GM21367 (cell line): ENCODE results near the gene MINDY3.
"Not testable (repeated sequence)": the region's sequence is repeated elsewhere in the genome, so short reads cannot be mapped to it uniquely, and the experiment has no call there.

Experiments used
- ATAC-seq: cut with Tn5 transposase; IDR thresholded peaks from one replicate; pipeline ENCODE4 v1.9.1; 2021; ENCODE audit not compliant: unreplicated experiment

MINDY3 gene

DNA sequence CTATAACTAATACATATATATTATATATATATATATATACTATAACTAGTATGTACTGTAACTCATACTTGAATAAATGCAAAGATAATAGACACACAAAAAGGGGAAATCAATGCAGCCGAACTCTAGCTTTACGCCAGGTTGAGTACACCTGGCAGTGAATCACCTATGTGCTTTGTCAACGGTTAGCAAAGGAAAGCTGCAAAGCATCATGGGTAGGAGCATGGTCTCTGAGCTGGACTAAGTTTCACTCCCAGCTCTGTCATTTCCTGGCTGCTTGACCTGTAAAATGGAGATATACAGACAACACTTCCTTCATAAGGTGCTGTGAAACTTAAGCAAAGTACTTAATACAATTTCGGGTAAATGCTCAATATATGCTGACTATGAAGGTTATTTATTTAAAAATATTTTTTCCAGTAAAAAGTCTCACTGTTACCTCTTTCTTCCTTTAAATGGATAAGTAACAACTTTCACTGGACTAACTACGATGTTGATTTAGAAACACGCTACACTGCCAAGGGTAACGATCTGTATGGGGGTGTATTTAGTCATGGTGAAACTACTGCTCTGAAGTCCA, 78.8 kb downstream of the MINDY3 start:
- ATAC-seq = no peak

DNA sequence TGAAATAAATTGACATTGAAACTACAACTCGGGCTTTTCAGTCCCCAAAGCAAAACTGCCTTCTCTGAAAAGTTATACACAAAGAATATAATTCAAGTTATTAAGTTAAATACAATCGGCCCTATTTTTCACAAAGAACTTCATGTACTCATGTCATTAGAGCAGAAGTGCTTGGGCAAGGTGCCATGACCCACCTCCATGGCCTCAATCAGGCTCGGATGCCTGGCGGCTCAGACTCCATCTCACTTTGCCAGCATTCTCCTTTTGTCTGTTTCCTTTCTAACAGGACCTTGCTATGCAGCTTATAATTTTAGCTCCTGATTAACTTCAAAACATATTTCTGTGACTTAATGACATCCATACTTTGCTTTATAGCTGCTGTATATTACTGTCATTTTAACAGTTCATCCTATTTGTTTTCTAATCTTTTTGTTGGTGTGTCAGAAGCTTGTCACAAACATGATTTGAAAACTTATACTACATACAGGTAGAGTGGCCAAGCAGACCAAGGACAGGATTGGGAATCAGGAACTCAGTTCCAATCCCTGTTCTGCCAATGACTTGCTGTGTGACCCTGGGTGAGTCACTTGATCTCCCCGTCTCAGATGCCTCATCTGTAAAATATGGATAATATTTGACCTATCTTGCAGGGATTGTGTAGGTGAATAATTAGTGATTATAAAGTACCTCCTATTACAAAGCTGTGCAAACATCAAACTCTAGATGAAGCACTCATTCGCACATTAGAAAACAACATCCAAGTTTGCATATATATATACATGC, 79.8 kb downstream of the MINDY3 start:
- no peak for ATAC-seq

DNA sequence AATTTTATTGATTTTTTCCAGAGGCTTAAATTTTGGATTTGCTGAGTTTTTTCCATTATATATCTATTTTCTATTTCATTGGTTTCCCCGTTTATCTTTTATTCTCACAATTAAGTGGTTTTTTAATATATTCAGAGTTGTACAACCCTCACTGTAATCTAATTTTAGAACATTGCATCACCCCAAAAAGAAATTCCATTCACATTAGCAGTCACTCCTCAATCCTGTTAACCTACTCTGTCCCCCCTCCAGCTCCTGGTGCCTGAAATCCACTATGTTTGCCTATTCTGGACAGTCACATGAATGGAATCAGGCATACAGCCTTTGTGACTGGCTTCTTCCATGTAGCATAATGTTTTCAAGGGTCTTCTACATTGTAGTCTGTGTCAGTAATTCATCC, 84.8 kb downstream of the MINDY3 start:
- no peak for ATAC-seq

DNA sequence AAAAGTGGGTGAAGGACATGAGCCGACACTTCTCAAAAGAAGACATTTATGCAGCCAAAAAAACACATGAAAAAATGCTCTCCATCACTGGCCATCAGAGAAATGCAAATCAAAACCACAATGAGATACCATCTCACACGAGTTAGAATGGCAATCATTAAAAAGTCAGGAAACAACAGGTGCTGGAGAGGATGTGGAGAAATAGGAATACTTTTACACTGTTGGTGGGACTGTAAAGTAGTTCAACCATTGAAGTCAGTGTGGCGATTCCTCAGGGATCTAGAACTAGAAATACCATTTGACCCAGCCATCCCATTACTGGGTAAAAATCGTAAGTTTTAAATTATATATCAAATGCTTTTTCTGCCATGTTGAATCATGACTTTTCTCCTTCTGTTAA, 85.8 kb downstream of the MINDY3 start:
- ATAC-seq = not testable (repeated sequence)

DNA sequence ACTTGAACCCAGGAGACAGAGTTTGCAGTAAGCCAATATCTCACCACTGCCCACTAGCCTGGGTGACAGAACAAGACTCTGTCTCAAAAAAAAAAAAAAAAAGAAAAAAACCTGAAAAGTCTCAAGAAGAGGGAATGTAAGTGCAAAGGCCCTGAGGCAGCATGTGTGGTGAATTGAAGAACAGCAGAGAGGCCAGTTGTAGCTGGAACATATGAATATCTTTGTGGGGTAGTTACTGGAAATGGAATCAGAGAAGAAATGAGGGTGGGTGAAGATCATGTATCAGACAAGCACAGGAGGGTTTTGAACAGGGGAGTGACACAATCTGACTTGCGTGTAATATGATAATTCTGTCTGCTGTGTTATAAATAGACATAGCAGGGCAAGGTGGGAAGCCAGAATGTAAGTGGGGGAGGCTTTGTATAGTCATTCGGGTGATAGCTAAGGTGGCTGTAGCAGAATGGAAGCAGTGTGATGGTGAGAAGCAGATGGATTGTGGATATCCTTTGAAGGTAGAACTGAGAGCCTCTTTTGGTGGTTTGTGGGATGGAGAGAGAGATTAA, 95.3 kb downstream of the MINDY3 start:
- ATAC-seq = no peak

DNA sequence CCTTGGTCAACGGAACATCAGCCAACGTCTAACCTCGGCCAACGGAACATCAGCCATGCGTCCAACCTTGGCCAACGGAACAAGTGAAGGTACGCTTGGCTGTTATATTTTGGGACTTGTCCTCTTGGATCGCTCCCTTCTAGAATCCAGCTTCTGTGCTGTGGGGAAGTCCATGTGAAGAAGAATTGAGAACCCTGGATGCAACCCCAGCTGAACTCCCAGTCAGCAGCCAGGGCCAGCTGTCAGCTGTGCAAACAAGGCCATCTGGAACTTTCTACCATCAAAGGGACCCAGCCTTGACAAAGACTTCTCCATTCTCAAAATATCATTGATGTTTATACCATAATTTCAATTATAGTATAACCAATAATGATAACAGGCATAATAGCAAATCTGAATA, 97.3 kb downstream of the MINDY3 start:
- no peak for ATAC-seq

DNA sequence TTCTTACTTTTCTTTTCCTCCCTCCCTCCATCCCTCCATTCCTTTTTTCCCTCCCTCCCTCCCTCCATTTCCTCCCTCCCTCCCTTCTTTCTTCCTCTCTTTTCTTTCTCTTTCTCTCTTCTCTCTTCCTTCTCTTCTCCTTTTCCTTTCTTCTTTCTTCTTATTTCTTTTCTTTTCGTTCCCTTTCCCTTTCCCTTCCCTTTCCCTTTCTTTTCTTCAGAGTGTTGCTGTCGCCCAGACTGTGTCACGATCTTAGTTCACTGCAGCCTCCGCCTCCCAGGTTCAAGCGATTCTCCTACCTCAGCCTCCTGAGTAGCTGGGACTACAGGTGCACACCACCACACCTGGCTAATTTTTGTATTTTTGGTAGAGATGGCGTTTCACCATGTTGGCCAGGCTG, 98.1 kb downstream of the MINDY3 start:
- not testable (repeated sequence) for ATAC-seq

DNA sequence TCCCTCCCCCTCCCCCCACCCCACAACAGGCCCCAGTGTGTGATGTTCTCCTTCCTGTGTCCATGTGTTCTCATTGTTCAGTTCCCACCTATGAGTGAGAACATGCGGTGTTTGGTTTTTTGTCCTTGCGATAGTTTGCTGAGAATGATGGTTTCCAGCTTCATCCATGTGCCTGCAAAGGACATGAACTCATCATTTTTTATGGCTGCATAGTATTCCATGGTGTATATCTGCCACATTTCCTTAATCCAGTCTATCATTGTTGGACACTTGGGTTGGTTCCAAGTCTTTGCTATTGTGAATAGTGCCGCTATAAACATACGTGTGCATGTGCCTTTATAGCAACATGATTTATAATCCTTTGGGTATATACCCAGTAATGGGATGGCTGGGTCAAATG, 99.1 kb downstream of the MINDY3 start:
- ATAC-seq = not testable (repeated sequence)

DNA sequence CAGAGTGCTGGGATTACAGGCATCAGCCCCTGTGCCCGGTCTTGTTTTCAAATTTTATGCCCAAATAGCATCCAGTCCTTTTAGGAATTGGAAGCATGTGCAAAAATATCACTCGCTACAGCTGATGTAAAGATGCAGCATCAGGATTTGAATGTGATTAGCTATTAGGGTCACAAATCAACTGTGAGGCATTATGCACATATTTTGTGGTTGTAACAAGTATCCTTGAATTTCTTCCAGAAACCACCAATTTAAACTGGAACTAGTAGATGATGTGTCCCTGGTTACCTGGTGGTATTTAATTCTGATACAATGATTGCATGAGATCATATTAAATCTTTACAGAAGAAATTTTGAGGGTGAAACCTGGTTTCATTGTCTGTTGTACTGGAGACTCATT, 99.6 kb downstream of the MINDY3 start:
- ATAC-seq = no peak

DNA sequence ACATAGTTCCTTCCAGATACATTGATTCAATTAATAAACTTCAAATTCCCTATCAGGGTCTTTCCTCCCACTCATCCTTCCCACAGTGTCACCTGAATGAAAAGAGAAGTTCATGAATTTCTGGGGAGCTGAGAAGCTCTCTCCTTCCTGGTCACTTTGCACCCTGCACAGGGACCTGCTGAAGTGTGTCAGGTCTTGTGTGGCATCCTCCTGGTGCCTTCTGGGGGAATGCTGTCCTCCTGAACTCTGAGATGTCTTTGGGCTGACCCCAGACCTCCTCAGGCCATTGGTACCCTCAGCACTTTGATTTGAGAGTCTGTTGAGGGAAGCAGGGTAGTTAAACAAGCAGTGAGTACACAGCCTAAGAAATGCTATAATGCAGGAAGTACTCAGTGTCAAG, 101.0 kb downstream of the MINDY3 start:
- no peak for ATAC-seq

DNA sequence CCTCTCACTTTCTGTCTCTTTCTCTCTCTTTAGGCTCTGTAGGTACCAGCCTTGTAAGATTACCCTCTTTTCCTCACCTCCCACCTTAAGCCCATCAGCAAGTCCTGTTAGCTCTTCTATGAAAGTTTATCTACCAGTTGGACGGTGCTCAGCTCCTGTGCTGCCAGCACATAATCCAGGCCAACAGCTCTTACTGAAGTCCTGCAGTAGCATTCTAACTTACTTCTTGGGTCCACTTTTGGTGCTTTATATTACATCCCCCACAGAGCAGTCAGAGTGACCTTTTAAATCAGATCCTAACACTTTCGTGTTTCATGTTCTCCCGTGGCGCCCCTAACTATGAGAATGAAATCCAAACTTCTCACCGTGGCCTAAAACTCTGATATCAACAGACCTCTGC, 101.7 kb downstream of the MINDY3 start:
- ATAC-seq = no peak

DNA sequence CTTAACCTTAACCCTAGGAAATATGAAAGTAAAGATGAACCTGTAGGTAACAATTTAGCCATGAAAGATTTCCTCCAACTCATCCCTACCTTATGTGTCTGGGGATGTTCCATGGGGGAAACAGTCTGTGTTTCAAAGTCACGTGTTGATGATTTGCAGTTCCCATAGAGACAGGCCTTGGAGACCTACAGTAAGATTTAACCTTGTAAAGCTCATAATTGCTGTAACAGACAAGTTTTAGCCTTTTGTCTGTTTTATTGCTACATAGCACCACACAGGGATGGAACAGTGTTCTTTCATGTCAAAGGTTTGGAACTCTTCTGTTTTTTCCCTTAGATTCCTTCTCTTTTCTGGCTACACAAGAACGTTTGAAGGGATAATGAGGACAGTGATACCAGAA, 105.4 kb downstream of the MINDY3 start:
- ATAC-seq = no peak

DNA sequence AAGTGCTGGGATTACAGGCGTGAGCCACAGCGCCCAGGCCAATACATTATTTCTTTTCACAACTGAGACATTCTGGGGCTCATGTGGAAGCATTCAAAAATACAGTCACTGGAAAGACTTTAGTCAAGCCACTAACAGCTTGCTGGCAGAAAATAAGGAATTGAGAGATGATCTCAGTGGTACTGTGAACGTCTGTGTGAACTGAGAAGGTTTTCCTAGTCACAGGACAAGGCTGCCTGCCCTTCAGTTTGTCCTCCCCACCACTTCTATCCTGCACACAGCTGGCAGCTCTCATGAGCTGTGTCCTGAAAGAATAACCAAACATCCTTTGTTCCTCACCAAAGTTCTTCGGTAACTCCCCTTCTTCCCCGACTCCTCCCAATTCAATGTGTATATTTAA, 109.3 kb downstream of the MINDY3 start:
- no peak for ATAC-seq

DNA sequence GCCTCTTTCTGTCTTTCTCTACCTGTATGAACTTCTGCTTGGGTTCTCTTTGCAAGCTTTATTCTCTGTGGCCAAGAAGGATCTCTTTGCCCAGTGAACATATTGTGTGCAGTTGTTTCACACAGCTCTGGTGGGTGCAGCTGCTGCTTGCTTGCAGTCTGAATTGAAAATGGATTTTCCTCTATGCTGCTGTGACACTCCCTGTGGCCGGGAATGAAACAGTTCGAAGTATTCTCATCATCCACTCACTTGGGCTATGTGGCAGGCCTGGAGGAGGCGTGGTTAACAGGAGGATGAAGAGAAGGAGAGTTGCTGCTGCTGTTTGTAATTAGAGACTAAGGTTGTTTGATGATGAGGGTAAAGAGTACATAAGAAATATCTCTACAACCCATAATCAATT, 112.2 kb downstream of the MINDY3 start:
- ATAC-seq = no peak

DNA sequence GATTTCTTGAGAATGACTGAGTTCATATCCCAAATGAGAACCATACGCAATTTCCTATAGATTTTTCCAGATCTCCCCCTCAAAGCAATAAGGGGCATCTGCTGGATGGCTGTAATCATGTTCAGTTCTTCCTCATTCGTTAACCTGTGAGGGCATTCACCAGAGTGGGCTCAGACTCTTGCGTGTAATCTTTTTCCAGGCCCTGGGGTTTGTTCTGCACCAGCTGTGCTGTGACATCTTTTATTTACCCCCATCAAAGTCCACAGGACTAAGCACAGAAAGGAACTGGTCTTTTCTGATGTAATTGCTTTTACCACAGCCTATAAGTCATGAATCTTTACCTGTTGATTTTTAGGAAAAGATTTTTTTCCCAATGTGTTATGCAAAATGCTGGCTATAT, 112.7 kb downstream of the MINDY3 start:
- no peak for ATAC-seq

DNA sequence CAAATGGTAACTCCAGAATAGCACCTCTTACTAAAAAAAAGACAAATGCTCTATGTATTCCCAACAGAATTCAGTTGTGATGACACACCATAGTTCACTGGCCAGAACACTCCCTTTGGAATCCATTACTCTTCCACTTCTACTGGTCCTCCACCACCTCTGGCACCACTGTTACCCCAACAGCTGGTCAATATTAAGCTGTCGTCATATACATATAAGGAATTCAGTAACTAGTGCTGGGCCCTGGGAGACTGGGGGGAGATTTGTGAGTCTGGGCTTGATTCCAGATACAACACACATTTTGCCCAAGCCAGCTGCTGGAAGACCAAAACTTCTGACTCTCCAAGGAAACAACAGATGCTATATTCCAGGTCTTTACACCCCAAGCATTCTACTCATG, 114.6 kb downstream of the MINDY3 start:
- ATAC-seq = no peak

DNA sequence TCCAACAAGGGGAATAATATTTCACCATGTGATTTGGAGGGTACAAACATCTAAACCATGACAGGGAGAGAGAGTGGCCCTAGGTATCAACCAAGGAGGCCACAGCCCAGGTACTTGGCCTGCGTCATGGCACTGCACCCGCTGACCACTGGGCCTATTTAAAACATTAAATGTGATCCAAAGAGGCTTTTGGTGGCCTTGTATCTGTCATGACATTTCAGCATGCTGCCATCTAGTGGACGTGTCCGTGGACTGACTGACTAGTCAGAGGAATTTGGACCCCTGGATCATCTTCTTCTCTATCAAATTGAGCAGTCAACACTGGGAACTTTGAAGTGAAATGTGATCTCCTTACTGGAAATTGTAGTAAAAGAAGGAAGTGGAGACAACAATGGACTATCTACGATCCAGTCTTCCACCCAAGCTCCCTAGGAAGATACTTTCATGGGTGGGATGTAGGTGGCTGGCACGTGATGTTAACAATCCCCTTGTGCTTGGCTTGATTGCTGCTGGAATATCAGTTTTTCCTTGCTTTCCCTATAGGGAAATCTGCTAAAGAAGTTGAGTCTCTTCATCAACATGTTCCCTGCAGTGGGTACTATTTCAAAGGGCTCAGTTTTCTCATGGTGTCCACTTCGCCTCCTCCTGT, 116.0 kb downstream of the MINDY3 start:
- ATAC-seq = peak; percentile 83

DNA sequence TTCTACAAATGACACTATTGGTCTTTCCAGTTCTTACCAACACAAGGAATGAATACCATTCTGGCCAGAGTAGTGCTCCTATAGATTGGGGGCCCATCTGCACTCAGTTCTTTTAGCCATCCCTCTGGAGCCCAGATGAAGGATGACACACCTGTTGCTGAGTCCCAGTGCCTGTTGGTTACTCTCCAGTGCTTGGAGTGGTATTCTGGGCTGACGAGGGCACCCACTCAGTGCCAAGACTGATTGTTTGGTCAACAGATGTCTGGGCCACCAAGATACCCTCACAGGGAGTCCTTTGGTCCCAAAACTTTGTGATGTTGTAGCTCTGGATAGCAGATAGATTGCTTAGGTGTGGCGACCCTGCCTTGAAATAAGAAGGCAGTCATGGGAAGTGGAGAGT, 116.9 kb downstream of the MINDY3 start:
- no peak for ATAC-seq

DNA sequence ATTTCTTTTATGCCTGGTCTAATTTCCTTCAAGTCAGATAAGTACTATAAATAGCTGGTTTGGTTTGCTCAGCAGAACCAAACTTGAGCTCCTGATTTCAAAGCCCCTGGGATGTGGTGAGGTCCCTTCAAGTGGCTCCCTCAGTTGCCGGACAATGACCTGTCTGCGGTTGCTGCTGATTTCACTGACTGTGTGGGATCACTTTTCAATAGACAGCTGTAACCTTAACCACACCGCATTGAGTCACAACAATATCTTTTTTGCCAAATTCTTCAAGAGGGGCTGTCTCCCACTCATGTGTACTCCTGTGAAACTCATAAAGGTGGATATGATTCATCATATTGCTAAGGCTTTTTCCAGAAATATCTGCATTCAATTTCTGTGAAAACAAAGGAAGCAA, 117.5 kb downstream of the MINDY3 start:
- ATAC-seq = no peak

DNA sequence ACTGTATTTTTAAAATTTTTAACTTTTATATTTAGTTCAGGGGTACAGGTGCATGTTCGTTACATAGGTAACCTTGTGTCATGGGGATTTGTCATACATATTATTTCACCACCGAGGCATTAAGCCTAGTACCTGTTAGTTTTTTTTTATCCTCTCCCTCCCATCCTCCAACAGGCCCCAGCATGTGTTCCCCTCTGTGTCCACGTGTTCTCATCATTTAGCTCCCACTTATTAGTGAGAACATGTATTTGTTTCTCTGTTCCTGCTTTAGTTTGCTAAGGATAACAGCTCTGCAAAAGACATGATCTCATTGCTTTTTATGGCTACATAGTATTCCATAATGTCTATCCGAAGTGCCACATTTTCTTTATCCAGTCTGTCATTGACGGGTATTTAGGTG, 118.2 kb downstream of the MINDY3 start:
- no peak for ATAC-seq

DNA sequence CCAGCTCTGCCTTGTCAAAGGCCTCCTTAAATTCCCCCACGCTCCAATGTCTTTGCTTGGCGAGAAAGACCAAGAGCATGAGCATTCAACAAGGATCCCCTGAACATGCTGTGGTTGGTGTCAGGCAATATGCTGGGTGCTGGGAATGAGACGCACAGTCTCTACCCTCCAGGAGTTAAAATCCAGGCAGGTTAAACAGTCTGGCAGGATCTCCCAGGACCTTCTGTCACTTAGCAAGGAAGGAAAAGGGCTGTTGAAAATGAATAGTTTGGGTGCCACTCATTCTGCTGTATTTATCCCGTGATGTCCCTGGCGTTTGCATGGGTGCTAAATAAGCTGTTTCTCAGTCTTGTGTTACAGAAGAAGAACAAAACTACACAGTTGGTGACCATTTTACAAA, 118.7 kb downstream of the MINDY3 start:
- no peak for ATAC-seq

DNA sequence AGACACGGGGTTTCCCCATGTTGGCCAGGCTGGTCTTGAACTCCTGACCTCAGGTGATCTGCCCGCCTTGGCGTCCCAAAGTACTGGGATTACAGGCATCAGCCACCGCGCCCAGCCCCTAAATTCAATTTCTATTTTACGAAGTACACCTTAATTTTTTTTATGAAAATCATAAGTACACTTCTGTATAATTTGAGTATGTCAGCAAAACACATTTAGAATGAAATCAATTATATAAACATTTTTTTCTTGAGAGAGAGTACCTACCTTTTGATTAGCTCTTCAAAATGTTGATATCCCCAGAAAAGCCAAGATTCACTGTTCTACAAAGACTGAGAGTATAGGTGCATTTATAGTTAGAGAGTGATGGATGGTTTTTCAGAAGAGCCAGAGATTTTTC, 120.0 kb downstream of the MINDY3 start:
- no peak for ATAC-seq
